GM19324 (cell line): ENCODE results near the gene ITIH4.

Experiments used
- ATAC-seq: cut with Tn5 transposase; IDR thresholded peaks from one replicate; pipeline ENCODE4 v1.9.1; 2021; ENCODE audit warnings: mild to moderate bottlenecking, moderate library complexity; ENCODE audit not compliant: unreplicated experiment, low FRiP score

ITIH4 gene

DNA sequence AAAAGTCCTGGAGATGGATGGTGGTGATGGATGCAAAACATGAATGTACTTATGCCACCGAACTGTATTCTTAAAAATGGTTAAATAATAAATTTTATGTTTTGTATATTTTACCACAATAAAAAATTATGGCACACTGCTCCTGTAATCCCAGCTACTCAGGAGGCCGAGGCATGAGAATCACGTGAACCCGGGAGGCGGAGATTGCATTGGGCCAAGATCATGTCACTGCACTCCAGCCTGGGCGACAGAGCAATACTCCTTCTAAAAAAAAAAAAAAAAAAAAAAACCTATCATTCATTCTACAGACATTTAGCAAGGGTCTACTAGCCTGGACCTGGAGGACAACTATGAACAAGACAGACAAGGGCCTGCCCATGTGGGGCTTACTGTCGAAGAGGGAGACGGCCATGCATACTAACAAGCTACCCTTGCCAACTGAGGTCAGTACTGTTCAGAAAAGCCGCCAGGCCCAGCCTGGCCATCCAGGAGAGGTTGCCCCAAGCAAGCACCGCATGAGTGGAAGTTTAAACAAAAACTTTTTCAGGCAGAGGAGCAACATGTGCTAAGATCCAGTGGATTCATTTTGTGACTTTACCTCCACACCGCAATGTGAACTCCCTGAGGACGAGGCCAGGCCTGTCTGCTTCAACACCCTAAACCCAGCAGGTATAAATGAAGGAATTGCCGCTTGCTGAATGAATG lies 57.0 kb downstream of the ITIH4 start:
- no peak for ATAC-seq

DNA sequence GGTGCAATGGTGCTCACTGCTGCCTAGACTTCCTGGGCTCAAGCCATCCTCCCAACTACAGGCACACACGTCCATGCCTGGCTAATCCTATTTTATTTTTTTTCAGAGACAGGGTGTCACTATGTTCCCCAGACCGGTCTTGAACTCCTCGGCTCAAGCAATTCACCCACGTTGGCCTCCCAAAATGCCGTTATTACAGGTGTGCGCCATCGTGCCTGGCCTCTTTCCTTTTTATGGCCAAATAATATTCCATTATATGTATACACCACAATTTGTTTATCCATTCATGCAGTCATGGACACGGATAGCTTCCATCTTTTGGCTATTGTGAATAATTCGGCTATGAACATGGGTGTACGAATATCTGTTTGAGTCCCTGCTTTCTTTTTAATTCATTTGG lies 58.8 kb downstream of the ITIH4 start:
- no peak for ATAC-seq

DNA sequence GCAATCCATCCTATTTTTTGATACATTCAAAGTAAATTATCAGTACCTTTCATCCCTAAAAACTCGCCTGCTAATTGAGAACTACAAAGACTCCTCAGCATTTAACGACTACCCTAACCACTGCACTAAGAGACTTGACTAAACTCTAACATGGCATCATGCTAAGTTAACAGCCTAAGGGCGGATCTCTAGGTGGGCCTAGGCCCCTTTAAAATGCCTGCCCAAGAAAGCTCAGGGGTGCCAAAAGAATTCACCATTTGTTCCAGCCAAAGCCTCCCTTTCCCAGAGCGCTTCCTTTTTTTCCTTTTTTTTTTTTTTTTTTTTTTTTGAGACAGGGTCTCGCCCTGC lies 59.2 kb downstream of the ITIH4 start:
- no peak for ATAC-seq

DNA sequence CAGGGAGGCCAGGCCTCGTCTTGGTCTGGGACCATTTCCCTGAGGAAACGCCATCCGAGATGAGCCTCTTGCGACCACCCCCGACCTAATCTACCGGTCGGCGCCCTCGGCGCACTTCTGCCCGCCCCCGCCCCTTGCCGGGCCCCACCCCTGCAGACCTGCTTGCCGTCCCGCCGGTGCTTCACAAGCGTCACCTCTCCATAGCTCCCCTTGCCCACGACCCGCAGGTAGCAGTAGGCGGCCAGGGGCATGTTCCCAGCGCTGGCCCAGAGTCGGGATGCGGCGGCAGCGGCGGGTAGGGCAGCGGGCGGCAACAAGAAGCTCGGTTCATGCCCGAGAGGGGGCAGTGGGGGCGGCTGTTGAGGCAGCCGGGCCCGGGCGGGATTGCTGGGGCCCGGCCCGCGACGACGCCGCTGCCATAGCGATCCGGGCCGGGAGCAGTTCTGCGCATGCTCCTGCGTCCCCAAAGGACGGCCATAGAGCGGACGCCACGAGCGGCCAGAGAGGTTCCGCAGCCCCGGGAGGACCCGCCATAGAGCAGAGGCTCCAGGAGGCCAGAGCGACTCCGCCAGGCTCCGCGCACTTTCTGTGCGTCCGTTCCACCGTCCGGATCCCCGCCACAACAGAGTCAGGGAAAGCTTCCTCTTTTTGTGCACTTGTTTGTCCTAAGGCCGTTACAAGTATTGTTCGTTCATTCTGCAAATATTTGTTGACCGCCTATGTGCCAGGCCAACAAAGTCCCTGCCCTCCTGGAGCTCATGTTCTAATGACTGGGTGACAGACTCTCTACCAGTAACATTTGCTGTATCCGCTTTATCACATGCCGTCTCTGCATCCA lies 59.8 kb downstream of the ITIH4 start, which contains the start of gene NEK4:
NEK4 (minus strand) TSS at position 445 of the 838 bp plus-strand sequence; CDS start at position 251, 194 bp downstream.
- ATAC-seq: peak; percentile 87

DNA sequence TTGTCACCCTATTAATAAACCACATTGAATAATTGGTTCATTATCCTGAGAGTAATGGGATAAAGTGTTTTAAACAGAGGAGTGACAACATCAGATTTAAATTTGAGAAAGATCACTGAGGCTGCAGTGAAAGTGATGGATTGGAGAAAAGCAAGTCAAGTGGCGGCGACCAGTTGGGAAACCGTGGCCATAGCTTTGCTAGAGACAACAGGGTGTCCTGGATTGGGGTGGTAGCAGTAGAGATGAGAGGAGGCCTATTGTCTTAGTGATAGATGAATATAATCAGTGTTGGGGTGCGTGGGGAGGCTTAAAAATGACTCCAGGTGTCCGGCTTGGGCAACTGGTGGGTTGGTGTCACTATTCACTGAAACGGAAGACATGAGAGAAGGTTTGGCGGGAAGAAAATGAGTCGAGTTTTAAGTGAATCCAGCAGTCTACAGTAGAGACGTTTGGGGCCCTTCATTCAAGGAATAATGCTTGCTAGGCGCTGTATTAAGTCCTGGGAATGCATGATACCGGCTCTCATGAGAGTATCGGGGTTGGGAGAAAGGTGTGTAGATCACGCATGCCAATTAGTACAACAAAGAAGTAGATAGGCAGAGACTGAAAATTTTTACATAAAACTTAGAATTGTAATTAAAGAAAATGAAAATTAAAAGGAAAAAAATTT lies 60.6 kb downstream of the ITIH4 start:
- no peak for ATAC-seq

DNA sequence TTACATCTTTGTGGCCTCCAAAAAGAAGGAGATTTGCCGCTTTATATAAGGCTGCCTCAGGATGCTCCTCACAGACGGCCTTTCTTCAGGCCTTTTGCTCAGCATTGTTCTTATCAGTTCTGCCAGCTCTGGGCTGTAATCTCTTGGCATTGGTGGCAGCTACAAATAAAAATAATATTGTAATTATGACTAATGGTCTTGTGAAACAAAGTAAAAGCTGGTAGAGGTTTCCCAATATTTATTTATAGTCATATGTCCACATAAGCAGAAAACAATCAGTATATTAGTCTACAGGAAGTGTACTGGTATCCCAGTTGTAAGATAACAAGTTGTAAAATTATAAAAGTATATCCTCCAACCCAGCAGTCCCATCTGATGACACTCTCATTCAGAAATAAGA lies 67.0 kb downstream of the ITIH4 start:
- ATAC-seq: no peak
